OCI-LY7 (cell line): Measurements from ENCODE around the gene RUSF1. TPM values are rescaled to one million over a fixed set of nuclear protein-coding genes. Genes with fewer than 3 reads are reported as not detected.

Source experiments
- BruUV-seq: library from RNA; stranded (reverse); fragments of 400-500 nt; replicated peaks from 2 replicates; lab custom pipeline; 2021; lab: Mats Ljungman, UMichigan
- CTCF ChIA-PET: fragments of 300-600 bp; sonication (Branson Sonifier 250); formaldehyde crosslinking; loops from one replicate; lab custom pipeline; 2022; ENCODE audit warnings: antibody characterized with exemption; ENCODE audit not compliant: unreplicated experiment; lab: Charles Lee
- POLR2A ChIA-PET: fragments of 300-600 bp; sonication (Branson Sonifier 250); formaldehyde crosslinking; loops from one replicate; lab custom pipeline; 2022; ENCODE audit warnings: antibody characterized with exemption; lab: Charles Lee
- DNase-seq: peaks from one replicate; pipeline ENCODE4 v3.0.0-alpha.2; 2015; ENCODE audit warnings: low spot score
- H2AFZ ChIP-seq: fragments of 200-600 bp; sonication (generic), shearing (Covaris generic); 2 replicates; pipeline ENCODE4 v1.6.1; 2014; ENCODE audit warnings: mild to moderate bottlenecking, antibody characterized with exemption, low read length, moderate library complexity
- H3K27ac ChIP-seq: fragments of 200-600 bp; sonication (generic); 2 replicates; pipeline ENCODE4 v1.5.1; 2014; ENCODE audit warnings: mixed run types, low read depth, mild to moderate bottlenecking, moderate library complexity, low read length, inconsistent platforms; ENCODE audit not compliant: poor library complexity, severe bottlenecking
- H3K36me3 ChIP-seq: fragments of 200-600 bp; sonication (generic); 2 replicates; pipeline ENCODE4 v1.6.1; 2014; ENCODE audit warnings: mild to moderate bottlenecking, antibody characterized with exemption, low read length, moderate library complexity, mixed read lengths; ENCODE audit not compliant: insufficient read depth
- H3K4me1 ChIP-seq: fragments of 200-600 bp; sonication (generic); 2 replicates; pipeline ENCODE4 v1.5.1; 2014; ENCODE audit warnings: mild to moderate bottlenecking, low read length; ENCODE audit not compliant: insufficient read depth, poor library complexity, severe bottlenecking
- H3K4me2 ChIP-seq: fragments of 200-600 bp; sonication (generic); 2 replicates; pipeline ENCODE4 v1.6.1; 2014; ENCODE audit warnings: mild to moderate bottlenecking, low read length
- H3K4me3 ChIP-seq: fragments of 200-600 bp; sonication (generic); 2 replicates; pipeline ENCODE4 v1.5.1; 2014; ENCODE audit warnings: mild to moderate bottlenecking, low read depth, low read length; ENCODE audit not compliant: poor library complexity, severe bottlenecking
- H3K79me2 ChIP-seq: fragments of 200-600 bp; sonication (generic); 2 replicates; pipeline ENCODE4 v1.6.1; 2016; ENCODE audit warnings: low read depth, mild to moderate bottlenecking, low read length, moderate library complexity, mixed read lengths; ENCODE audit not compliant: insufficient read depth
- H3K9me2 ChIP-seq: fragments of 200-600 bp; sonication (generic); 2 replicates; pipeline ENCODE4 v1.6.1; 2016; ENCODE audit warnings: mild to moderate bottlenecking, low read length, mixed read lengths; ENCODE audit not compliant: insufficient read depth
- H3K9me3 ChIP-seq: fragments of 200-600 bp; sonication (generic); 2 replicates; pipeline ENCODE4 v1.6.1; 2014; ENCODE audit warnings: mild to moderate bottlenecking, mixed run types, low read length, mixed read lengths
- H4K20me1 ChIP-seq: fragments of 200-600 bp; sonication (generic); 2 replicates; pipeline ENCODE4 v1.6.1; 2014; ENCODE audit warnings: mild to moderate bottlenecking, antibody characterized with exemption, low read length, moderate library complexity, mixed read lengths; ENCODE audit not compliant: insufficient read depth
- CTCF ChIP-seq: fragments of 200-600 bp; sonication (generic); conservative IDR thresholded peaks from 2 replicates; pipeline ENCODE4 v1.5.1; 2014; ENCODE audit warnings: mild to moderate bottlenecking, antibody characterized with exemption, low read length, moderate library complexity, mixed read lengths
- EZH2phosphoT487 ChIP-seq: fragments of 200-600 bp; sonication (generic); IDR thresholded peaks from 2 replicates; pipeline ENCODE4 v1.6.1; 2018; ENCODE audit warnings: low read depth, borderline replicate concordance, mild to moderate bottlenecking, mixed run types, antibody characterized with exemption, low read length, moderate library complexity, mixed read lengths
- intact Hi-C: fragments of 100-400 bp; cut with micrococcal nuclease; formaldehyde crosslinking; loops from one replicate; pipeline ENCODE4 v1.10.0; 2022; ENCODE audit not compliant: unreplicated experiment
- total RNA-seq, 2 experiments: library from RNA; depleted of rRNA in 1 of 2; stranded (reverse); fragments of >200 nt in 1 of 2; shearing (Covaris generic) in 1 of 2; gene quantifications; 2 replicates each; pipeline ENCODE4 v1.2.3, GENCODE V29; 2014 to 2022

The RUSF1 gene
- total RNA-seq, 2 experiments from 2014 or later = 28.6 to 40.4 TPM

- intact Hi-C loops = no loop called here
- H3K4me2 ChIP-seq = no peak overlapping the region
- ChIA-PET POLR2A (no interaction called here), CTCF (no interaction called here)
- no TSS peak for BruUV-seq
- no peaks in the 10 kb centered on the region for H3K36me3 ChIP-seq
- no peaks in the 10 kb centered on the region for H3K4me1 ChIP-seq
- H3K27ac ChIP-seq = no peak overlapping the region
- H2AFZ ChIP-seq = no peak overlapping the region
- DNase-seq = no peak
- no peaks in the 10 kb centered on the region for H3K9me3 ChIP-seq
- H3K4me3 ChIP-seq = no peak overlapping the region
- H3K79me2 ChIP-seq = no peaks in the 10 kb centered on the region
- H4K20me1 ChIP-seq = no peaks in the 10 kb centered on the region
- H3K9me2 ChIP-seq = no peaks in the 10 kb centered on the region
- TF ChIP-seq EZH2phosphoT487 = no peak
- no peak for TF ChIP-seq CTCF
These were observed 9.7 kb upstream of the RUSF1 start for GRCh38 chr16:31517800-31518402.

GRCh38 chr16:31513884-31514283, 5.7 kb upstream of the RUSF1 start:
- H3K4me3 ChIP-seq = no peak overlapping the region
- peaks cover 5% of the 10 kb centered on the region for H3K4me1 ChIP-seq
- POLR2A ChIA-PET = interaction anchor here (0.7 kb wide), 1 partner anchor 312 kb away, joined by 5 read pairs; no protein-coding TSS in a partner anchor
- TF ChIP-seq EZH2phosphoT487 = no peak
- TF ChIP-seq CTCF = no peak
- H3K36me3 ChIP-seq = no peaks in the 10 kb centered on the region
- no peak for DNase-seq
- CTCF ChIA-PET = no interaction called here
- no peaks in the 10 kb centered on the region for H3K9me2 ChIP-seq
- no TSS peak for BruUV-seq
- no peak overlapping the region for H2AFZ ChIP-seq
- intact Hi-C loops = no loop called here
- H4K20me1 ChIP-seq = no peaks in the 10 kb centered on the region
- H3K9me3 ChIP-seq = no peaks in the 10 kb centered on the region
- no peak overlapping the region for H3K4me2 ChIP-seq
- H3K27ac ChIP-seq = no peak overlapping the region
- H3K79me2 ChIP-seq = no peaks in the 10 kb centered on the region

- no peaks in the 10 kb centered on the region for H3K36me3 ChIP-seq
- H2AFZ ChIP-seq = no peak overlapping the region
- no TSS peak for BruUV-seq
- H3K79me2 ChIP-seq = no peaks in the 10 kb centered on the region
- peaks cover 9% of the 10 kb centered on the region for H3K4me1 ChIP-seq
- ChIA-PET CTCF (no interaction called here), POLR2A (no interaction called here)
- no peak for DNase-seq
- H3K9me2 ChIP-seq = no peaks in the 10 kb centered on the region
- intact Hi-C loops = no loop called here
- H3K27ac ChIP-seq = no peak overlapping the region
- no peaks in the 10 kb centered on the region for H3K9me3 ChIP-seq
- TF ChIP-seq CTCF (no peak), EZH2phosphoT487 (no peak)
- no peaks in the 10 kb centered on the region for H4K20me1 ChIP-seq
- no peak overlapping the region for H3K4me3 ChIP-seq
- H3K4me2 ChIP-seq = no peak overlapping the region
These were observed 4.9 kb upstream of the RUSF1 start for GRCh38 chr16:31513126-31513525.
